ENCODE data around the gene ARPC4.

- no peak for TF ChIP-seq CTCF (IDR thresholded peaks at IDR 0.05)
- peak; percentile 70 for TF ChIP-seq POLR2A (IDR thresholded peaks at IDR 0.05)
Observed at GRCh38 chr3:9843715-9844438, 51.0 kb downstream of the ARPC4 start, which contains the start of gene RPUSD3.
